CD14-positive monocyte (primary cell): ENCODE data around the gene IMMT. TPM values are rescaled to one million over a fixed set of nuclear protein-coding genes. Genes with fewer than 3 reads are reported as not detected.
"Not testable (repeated sequence)": the region's sequence is repeated elsewhere in the genome, so short reads cannot be mapped to it uniquely, and the experiment has no call there.

Experiments
- DNase-seq, 3 donors: peaks; one replicate each; pipeline ENCODE4 v3.0.0-alpha.2; 2011 to 2022
- H2AFZ ChIP-seq: 2 replicates; pipeline ENCODE4 v1.6.0; 2012; ENCODE audit warnings: mild to moderate bottlenecking, low read depth, low read length, inconsistent platforms; ENCODE audit not compliant: insufficient read depth, poor library complexity, severe bottlenecking
- H3K27ac ChIP-seq, 2 donors: 1 replicate in 1 of 2; 2 replicates in 1 of 2; pipeline ENCODE4 v1.5.1; 2012 to 2013; ENCODE audit warnings: low read length in 2 of 2, control low read depth in 1 of 2, inconsistent platforms in 1 of 2, low read depth in 1 of 2, mild to moderate bottlenecking in 1 of 2
- H3K27me3 ChIP-seq, 2 donors: one replicate each; pipeline versions ENCODE4 v1.6.0 to v1.6.1; 2011 to 2013; ENCODE audit warnings: low read length in 2 of 2; ENCODE audit not compliant: control insufficient read depth in 2 of 2, insufficient read depth in 2 of 2
- H3K36me3 ChIP-seq, 2 donors: replicated peaks in 1 of 2; 1 replicate in 1 of 2; 2 replicates in 1 of 2; pipeline versions ENCODE4 v1.5.1 to v1.6.1; 2012 to 2013; ENCODE audit warnings: low read length in 2 of 2, control low read depth in 1 of 2, inconsistent platforms in 1 of 2, mild to moderate bottlenecking in 1 of 2; ENCODE audit not compliant: insufficient read depth in 2 of 2, control insufficient read depth in 1 of 2
- H3K4me1 ChIP-seq, 2 donors: 1 replicate in 1 of 2; 2 replicates in 1 of 2; pipeline versions ENCODE4 v1.5.1 to v1.6.1; 2012 to 2013; ENCODE audit warnings: low read length in 2 of 2, control low read depth in 1 of 2, inconsistent platforms in 1 of 2, mild to moderate bottlenecking in 1 of 2, moderate library complexity in 1 of 2; ENCODE audit not compliant: insufficient read depth in 2 of 2, control insufficient read depth in 1 of 2
- H3K4me2 ChIP-seq: replicated peaks from 2 replicates; pipeline ENCODE3; 2012; ENCODE audit warnings: low read length, moderate library complexity, mild to moderate bottlenecking; ENCODE audit not compliant: poor library complexity, severe bottlenecking; ENCODE audit errors: extremely low read depth
- H3K4me3 ChIP-seq, 3 experiments: fragments of 200-600 bp in 1 of 3; sonication (generic) in 1 of 3; replicated peaks in 1 of 3; 1 replicate in 2 of 3; 2 replicates in 1 of 3; pipeline ENCODE4 v1.5.1; 2011 to 2013; ENCODE audit warnings: low read length in 3 of 3, mild to moderate bottlenecking in 3 of 3, control low read depth in 2 of 3, low read depth in 2 of 3, inconsistent platforms in 1 of 3, moderate library complexity in 1 of 3
- H3K79me2 ChIP-seq: 2 replicates; pipeline ENCODE4 v1.6.0; 2012; ENCODE audit warnings: mild to moderate bottlenecking, control low read depth, inconsistent platforms, low read length, moderate library complexity; ENCODE audit not compliant: insufficient read depth
- H3K9ac ChIP-seq: 2 replicates; pipeline ENCODE4 v1.6.0; 2017; ENCODE audit warnings: low read length, mild to moderate bottlenecking; ENCODE audit not compliant: insufficient read depth, poor library complexity, severe bottlenecking
- H3K9me3 ChIP-seq, 2 donors: replicated peaks in 1 of 2; 1 replicate in 1 of 2; 2 replicates in 1 of 2; pipeline versions ENCODE4 v1.5.1 to v1.6.1; 2012 to 2013; ENCODE audit warnings: low read length in 2 of 2, control low read depth in 1 of 2; ENCODE audit not compliant: control insufficient read depth in 1 of 2, insufficient read depth in 1 of 2
- H4K20me1 ChIP-seq: 2 replicates; pipeline ENCODE4 v1.6.0; 2012; ENCODE audit warnings: mild to moderate bottlenecking, low read length, control low read depth, moderate library complexity; ENCODE audit not compliant: insufficient read depth
- H3K27ac Mint-ChIP-seq, 7 donors: one replicate each; pipeline ENCODE4 v1.8.0; 2020; ENCODE audit warnings: mild to moderate bottlenecking in 7 of 7, mixed read lengths in 7 of 7, moderate library complexity in 6 of 7, inconsistent platforms in 2 of 7
- H3K27me3 Mint-ChIP-seq, 3 donors: one replicate each; pipeline ENCODE4 v1.8.0; 2021 to 2022; ENCODE audit warnings: low read depth in 3 of 3, mild to moderate bottlenecking in 3 of 3, mixed read lengths in 3 of 3, moderate library complexity in 3 of 3, inconsistent platforms in 1 of 3
- H3K36me3 Mint-ChIP-seq, 2 donors: one replicate each; pipeline ENCODE4 v1.8.0; 2020; ENCODE audit warnings: mixed read lengths in 2 of 2, inconsistent platforms in 1 of 2, mild to moderate bottlenecking in 1 of 2
- H3K4me1 Mint-ChIP-seq: one replicate; pipeline ENCODE4 v1.8.0; 2020; ENCODE audit warnings: mild to moderate bottlenecking, mixed read lengths
- H3K4me3 Mint-ChIP-seq, 2 donors: one replicate each; pipeline ENCODE4 v1.8.0; 2020; ENCODE audit warnings: mild to moderate bottlenecking in 2 of 2, mixed read lengths in 2 of 2, moderate library complexity in 1 of 2
- H3K9me3 Mint-ChIP-seq, 7 donors: one replicate each; pipeline ENCODE4 v1.8.0; 2020 to 2022; ENCODE audit warnings: mixed read lengths in 7 of 7, mild to moderate bottlenecking in 6 of 7, moderate library complexity in 6 of 7, inconsistent platforms in 2 of 7
- WGBS: methylation state at CpG from one replicate; pipeline ENCODE4 v1.1.5; 2013; ENCODE audit warnings: missing lambda C conversion rate; ENCODE audit not compliant: insufficient coverage; 5-methylcytosine and 5-hydroxymethylcytosine counted together
- intact Hi-C, 2 donors: fragments of 100-400 bp; cut with micrococcal nuclease; formaldehyde crosslinking; loops; one replicate each; pipeline versions ENCODE4 v1.15.0 to v1.15.1; 2023
- polyA plus RNA-seq, 3 donors: library from polyadenylated mRNA; depleted of rRNA in 1 of 3; unstranded in 2 of 3; stranded (reverse) in 1 of 3; fragments of 300-500 nt in 2 of 3; fragments of >200 nt in 1 of 3; fragmentation: Illumina TruSeq in 2 of 3; gene quantifications; 1 replicate in 2 of 3; 2 replicates in 1 of 3; pipeline ENCODE4 v1.2.3, GENCODE V29; 2012 to 2021
- TF ChIP-seq, protein P1 (sequence below): fragments of 200-600 bp; IDR thresholded peaks from one replicate; pipeline ENCODE4 v1.8.0; 2022; ENCODE audit warnings: antibody characterized with exemption, mild to moderate bottlenecking

IMMT gene
- polyA plus RNA-seq, 3 donors = 24.3 to 54.0 (median 41.2) TPM

- no peaks in the 10 kb centered on the region for H3K27me3 ChIP-seq
- Mint-ChIP-seq H3K27me3 (peaks cover 0 to 1% (median 1%) of the 10 kb centered on the region in 3 donors), H3K4me1 (peaks cover 9% of the 10 kb centered on the region), H3K27ac (no peak overlapping the region), H3K4me3 (no peak overlapping the region), H3K36me3 (peaks cover 27 to 40% of the 10 kb centered on the region in 2 donors), H3K9me3 (no peaks in the 10 kb centered on the region)
- H2AFZ ChIP-seq = no peak overlapping the region
- intact Hi-C loops = no loop called here
- peaks cover 4 to 12% of the 10 kb centered on the region in 2 donors for H3K4me1 ChIP-seq
- no peak overlapping the region for H3K9ac ChIP-seq
- H4K20me1 ChIP-seq = no peaks in the 10 kb centered on the region
- H3K27ac ChIP-seq = no peak overlapping the region
- no peak overlapping the region for H3K4me2 ChIP-seq
- TF ChIP-seq, protein P1, sequence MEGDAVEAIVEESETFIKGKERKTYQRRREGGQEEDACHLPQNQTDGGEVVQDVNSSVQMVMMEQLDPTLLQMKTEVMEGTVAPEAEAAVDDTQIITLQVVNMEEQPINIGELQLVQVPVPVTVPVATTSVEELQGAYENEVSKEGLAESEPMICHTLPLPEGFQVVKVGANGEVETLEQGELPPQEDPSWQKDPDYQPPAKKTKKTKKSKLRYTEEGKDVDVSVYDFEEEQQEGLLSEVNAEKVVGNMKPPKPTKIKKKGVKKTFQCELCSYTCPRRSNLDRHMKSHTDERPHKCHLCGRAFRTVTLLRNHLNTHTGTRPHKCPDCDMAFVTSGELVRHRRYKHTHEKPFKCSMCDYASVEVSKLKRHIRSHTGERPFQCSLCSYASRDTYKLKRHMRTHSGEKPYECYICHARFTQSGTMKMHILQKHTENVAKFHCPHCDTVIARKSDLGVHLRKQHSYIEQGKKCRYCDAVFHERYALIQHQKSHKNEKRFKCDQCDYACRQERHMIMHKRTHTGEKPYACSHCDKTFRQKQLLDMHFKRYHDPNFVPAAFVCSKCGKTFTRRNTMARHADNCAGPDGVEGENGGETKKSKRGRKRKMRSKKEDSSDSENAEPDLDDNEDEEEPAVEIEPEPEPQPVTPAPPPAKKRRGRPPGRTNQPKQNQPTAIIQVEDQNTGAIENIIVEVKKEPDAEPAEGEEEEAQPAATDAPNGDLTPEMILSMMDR = no peak
- no peak for DNase-seq
- no peaks in the 10 kb centered on the region for H3K9me3 ChIP-seq
- H3K36me3 ChIP-seq = peaks cover 14 to 19% of the 10 kb centered on the region in 2 donors
- peaks cover 54% of the 10 kb centered on the region for H3K79me2 ChIP-seq
- WGBS = 100% methylated on average over 1 of the region's 8 CpGs
- no peak overlapping the region for H3K4me3 ChIP-seq
Measured at GRCh38 chr2:86201671-86202335, 6.5 kb upstream of the IMMT start.

DNA sequence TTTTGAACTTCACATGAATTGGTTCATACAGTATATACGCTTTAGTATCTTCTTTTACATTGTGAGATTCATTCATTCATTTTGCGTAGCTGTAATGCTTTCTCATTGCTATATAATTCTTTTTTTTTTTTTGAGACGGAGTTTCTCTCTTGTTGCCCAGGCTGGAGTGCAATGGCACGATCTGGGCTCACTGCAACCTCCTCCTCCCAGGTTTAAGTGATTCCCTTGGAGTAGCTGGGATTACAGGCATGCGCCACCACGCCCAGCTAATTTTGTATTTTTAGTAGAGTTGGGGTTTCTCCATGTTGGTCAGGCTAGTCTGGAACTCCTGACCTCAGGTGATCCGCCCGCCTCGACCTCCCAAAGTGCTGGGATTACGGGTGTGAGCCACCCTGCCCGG, 5.3 kb upstream of the IMMT start:
- 100% methylated on average over 5 of the region's 11 CpGs for WGBS
- peaks cover 12 to 21% of the 10 kb centered on the region in 2 donors for H3K4me1 ChIP-seq
- peaks cover 18 to 27% of the 10 kb centered on the region in 2 donors for H3K36me3 Mint-ChIP-seq
- H3K27me3 Mint-ChIP-seq, H3K4me3 Mint-ChIP-seq, H3K9me3 Mint-ChIP-seq, H3K9me3 ChIP-seq, intact Hi-C loops, H3K27ac Mint-ChIP-seq, H3K4me2 ChIP-seq, H3K27me3 ChIP-seq, H2AFZ ChIP-seq, H4K20me1 ChIP-seq, H3K27ac ChIP-seq, H3K9ac ChIP-seq, DNase-seq, H3K36me3 ChIP-seq, H3K4me3 ChIP-seq: not testable (repeated sequence)
- peaks cover 17% of the 10 kb centered on the region for H3K4me1 Mint-ChIP-seq
- peaks cover 54% of the 10 kb centered on the region for H3K79me2 ChIP-seq
